ENCODE data around the gene SPATA31C2.
"Not testable (repeated sequence)": the region's sequence is repeated elsewhere in the genome, so short reads cannot be mapped to it uniquely, and the experiment has no call there.

SPATA31C2 gene

GRCh38 chr9:88166660-88167059, 28.4 kb upstream of the SPATA31C2 start:
- H3K36me3 Mint-ChIP-seq, result no peaks in the 10 kb centered on the region
- no peak for DNase-seq (ENCODE audit: low spot score in 2 of 2)
- ATAC-seq (ENCODE audit: low read depth), result no peak
- no peak overlapping the region for H3K4me3 Mint-ChIP-seq
- H3K27me3 Mint-ChIP-seq, result peaks cover 4% of the 10 kb centered on the region
- no peaks in the 10 kb centered on the region for H3K4me1 Mint-ChIP-seq
- H3K27ac Mint-ChIP-seq, result no peak overlapping the region
- peaks cover 6% of the 10 kb centered on the region for H3K9me3 Mint-ChIP-seq

- DNase-seq (ENCODE audit: low spot score in 2 of 2) (no peak), ATAC-seq (ENCODE audit: low read depth) (no peak)
- Mint-ChIP-seq H3K27ac (no peak overlapping the region), H3K9me3 (peaks cover 6% of the 10 kb centered on the region), H3K27me3 (peaks cover 9% of the 10 kb centered on the region), H3K4me3 (no peak overlapping the region), H3K4me1 (no peaks in the 10 kb centered on the region), H3K36me3 (no peaks in the 10 kb centered on the region)
Observed at GRCh38 chr9:88164850-88165249, 26.6 kb upstream of the SPATA31C2 start.

- no peaks in the 10 kb centered on the region for H3K36me3 Mint-ChIP-seq
- peaks cover 9% of the 10 kb centered on the region for H3K27me3 Mint-ChIP-seq
- no peak overlapping the region for H3K4me3 Mint-ChIP-seq
- H3K27ac Mint-ChIP-seq, result no peak overlapping the region
- H3K9me3 Mint-ChIP-seq, result peaks cover 1% of the 10 kb centered on the region
- DNase-seq (ENCODE audit: low spot score in 2 of 2) (no peak), ATAC-seq (ENCODE audit: low read depth) (no peak)
- H3K4me1 Mint-ChIP-seq, result no peaks in the 10 kb centered on the region
Observed at GRCh38 chr9:88161144-88161543, 22.9 kb upstream of the SPATA31C2 start.

- no peak for DNase-seq (ENCODE audit: low spot score in 2 of 2)
- H3K4me1 Mint-ChIP-seq, result peaks cover 2% of the 10 kb centered on the region
Observed at GRCh38 chr9:88143957-88144625, 5.8 kb upstream of the SPATA31C2 start.

GRCh38 chr9:88143179-88143578, 4.9 kb upstream of the SPATA31C2 start:
- ATAC-seq (ENCODE audit: low read depth), result no peak

More at GRCh38 chr9:88143957-88144625, 5.8 kb upstream of the SPATA31C2 start:
- Mint-ChIP-seq H3K27me3 (peaks cover 3% of the 10 kb centered on the region), H3K27ac (no peak overlapping the region), H3K36me3 (no peaks in the 10 kb centered on the region), H3K9me3 (peaks cover 3% of the 10 kb centered on the region), H3K4me3 (no peak overlapping the region)
- ATAC-seq (ENCODE audit: low read depth), result no peak

GRCh38 chr9:88133552-88133951, 4.7 kb downstream of the SPATA31C2 start:
- not testable (repeated sequence) for DNase-seq (ENCODE audit: low spot score in 2 of 2); H3K27ac Mint-ChIP-seq; H3K9me3 Mint-ChIP-seq; ATAC-seq (ENCODE audit: low read depth); H3K4me1 Mint-ChIP-seq; H3K36me3 Mint-ChIP-seq; H3K27me3 Mint-ChIP-seq; H3K4me3 Mint-ChIP-seq

More at GRCh38 chr9:88143179-88143578, 4.9 kb upstream of the SPATA31C2 start:
- Mint-ChIP-seq H3K4me1 (peaks cover 2% of the 10 kb centered on the region), H3K4me3 (no peak overlapping the region), H3K27me3 (peaks cover 3% of the 10 kb centered on the region), H3K27ac (no peak overlapping the region), H3K9me3 (peaks cover 3% of the 10 kb centered on the region), H3K36me3 (no peaks in the 10 kb centered on the region)
- no peak for DNase-seq (ENCODE audit: low spot score in 2 of 2)

GRCh38 chr9:88129556-88129955, 8.7 kb downstream of the SPATA31C2 start:
- not testable (repeated sequence) for H3K4me3 Mint-ChIP-seq; H3K4me1 Mint-ChIP-seq; H3K27ac Mint-ChIP-seq; DNase-seq (ENCODE audit: low spot score in 2 of 2); ATAC-seq (ENCODE audit: low read depth); H3K36me3 Mint-ChIP-seq; H3K9me3 Mint-ChIP-seq; H3K27me3 Mint-ChIP-seq

- not testable (repeated sequence) for H3K4me3 Mint-ChIP-seq; H3K9me3 Mint-ChIP-seq; H3K27me3 Mint-ChIP-seq; H3K27ac Mint-ChIP-seq; H3K36me3 Mint-ChIP-seq; DNase-seq (ENCODE audit: low spot score in 2 of 2); H3K4me1 Mint-ChIP-seq; ATAC-seq (ENCODE audit: low read depth)
Observed at GRCh38 chr9:88127700-88128300, 10.5 kb downstream of the SPATA31C2 start.

- H3K4me1 Mint-ChIP-seq; H3K4me3 Mint-ChIP-seq; H3K36me3 Mint-ChIP-seq; ATAC-seq (ENCODE audit: low read depth); H3K27me3 Mint-ChIP-seq; H3K9me3 Mint-ChIP-seq; DNase-seq (ENCODE audit: low spot score in 2 of 2); H3K27ac Mint-ChIP-seq: not testable (repeated sequence)
Observed at GRCh38 chr9:88123413-88123812, 14.9 kb downstream of the SPATA31C2 start.

- H3K9me3 Mint-ChIP-seq; H3K4me1 Mint-ChIP-seq; DNase-seq (ENCODE audit: low spot score in 2 of 2); ATAC-seq (ENCODE audit: low read depth); H3K36me3 Mint-ChIP-seq; H3K27me3 Mint-ChIP-seq; H3K4me3 Mint-ChIP-seq; H3K27ac Mint-ChIP-seq: not testable (repeated sequence)
Observed at GRCh38 chr9:88118121-88118520, 20.2 kb downstream of the SPATA31C2 start.

- not testable (repeated sequence) for H3K9me3 Mint-ChIP-seq; H3K27me3 Mint-ChIP-seq; H3K4me1 Mint-ChIP-seq; H3K27ac Mint-ChIP-seq; ATAC-seq (ENCODE audit: low read depth); DNase-seq (ENCODE audit: low spot score in 2 of 2); H3K4me3 Mint-ChIP-seq; H3K36me3 Mint-ChIP-seq
Observed at GRCh38 chr9:88114968-88115612, 23.2 kb downstream of the SPATA31C2 start.

GRCh38 chr9:88114283-88114967, 23.9 kb downstream of the SPATA31C2 start:
- not testable (repeated sequence) for H3K36me3 Mint-ChIP-seq; DNase-seq (ENCODE audit: low spot score in 2 of 2); H3K9me3 Mint-ChIP-seq; ATAC-seq (ENCODE audit: low read depth); H3K4me1 Mint-ChIP-seq; H3K27me3 Mint-ChIP-seq; H3K4me3 Mint-ChIP-seq; H3K27ac Mint-ChIP-seq

- not testable (repeated sequence) for H3K4me1 Mint-ChIP-seq; H3K4me3 Mint-ChIP-seq; H3K9me3 Mint-ChIP-seq; DNase-seq (ENCODE audit: low spot score in 2 of 2); H3K27me3 Mint-ChIP-seq; H3K27ac Mint-ChIP-seq; ATAC-seq (ENCODE audit: low read depth); H3K36me3 Mint-ChIP-seq
Observed at GRCh38 chr9:88113156-88114130, 24.8 kb downstream of the SPATA31C2 start.
